Breast epithelium (tissue), 3 donors: Measurements from ENCODE around the gene TTLL11.

ENCODE experiments used
- POLR2A ChIP-seq: fragments of 450-650 bp; IDR thresholded peaks from one replicate; pipeline ENCODE4 v1.6.1; 2016; ENCODE audit warnings: antibody characterized with exemption, mild to moderate bottlenecking, moderate library complexity
- TF ChIP-seq, protein P1 (sequence below), 3 donors: fragments of 450-650 bp; IDR thresholded peaks; one replicate each; pipeline ENCODE4 v1.5.1; 2016 to 2017; ENCODE audit warnings: antibody characterized with exemption in 3 of 3, mild to moderate bottlenecking in 3 of 3, moderate library complexity in 3 of 3

GRCh38 chr9:121900163-121900562 lies 192.9 kb downstream of the TTLL11 start:
- no peak for TF ChIP-seq POLR2A
- TF ChIP-seq, protein P1, sequence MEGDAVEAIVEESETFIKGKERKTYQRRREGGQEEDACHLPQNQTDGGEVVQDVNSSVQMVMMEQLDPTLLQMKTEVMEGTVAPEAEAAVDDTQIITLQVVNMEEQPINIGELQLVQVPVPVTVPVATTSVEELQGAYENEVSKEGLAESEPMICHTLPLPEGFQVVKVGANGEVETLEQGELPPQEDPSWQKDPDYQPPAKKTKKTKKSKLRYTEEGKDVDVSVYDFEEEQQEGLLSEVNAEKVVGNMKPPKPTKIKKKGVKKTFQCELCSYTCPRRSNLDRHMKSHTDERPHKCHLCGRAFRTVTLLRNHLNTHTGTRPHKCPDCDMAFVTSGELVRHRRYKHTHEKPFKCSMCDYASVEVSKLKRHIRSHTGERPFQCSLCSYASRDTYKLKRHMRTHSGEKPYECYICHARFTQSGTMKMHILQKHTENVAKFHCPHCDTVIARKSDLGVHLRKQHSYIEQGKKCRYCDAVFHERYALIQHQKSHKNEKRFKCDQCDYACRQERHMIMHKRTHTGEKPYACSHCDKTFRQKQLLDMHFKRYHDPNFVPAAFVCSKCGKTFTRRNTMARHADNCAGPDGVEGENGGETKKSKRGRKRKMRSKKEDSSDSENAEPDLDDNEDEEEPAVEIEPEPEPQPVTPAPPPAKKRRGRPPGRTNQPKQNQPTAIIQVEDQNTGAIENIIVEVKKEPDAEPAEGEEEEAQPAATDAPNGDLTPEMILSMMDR (IDR thresholded peaks at IDR 0.05): no peak
